HUES48 (cell line): ENCODE data around the gene KCNIP1.

Source experiments
- H3K27ac ChIP-seq: one replicate; pipeline ENCODE4 v1.7.0; 2013; ENCODE audit warnings: low read depth, low read length, inconsistent platforms
- H3K27me3 ChIP-seq: 2 replicates; pipeline ENCODE4 v1.6.1; 2013; ENCODE audit warnings: mild to moderate bottlenecking, low read length; ENCODE audit not compliant: control insufficient read depth, insufficient read depth
- H3K36me3 ChIP-seq: 2 replicates; pipeline ENCODE4 v1.6.1; 2013; ENCODE audit warnings: low read length; ENCODE audit not compliant: control insufficient read depth, insufficient read depth
- H3K4me1 ChIP-seq: 2 replicates; pipeline ENCODE4 v1.6.1; 2013; ENCODE audit warnings: mild to moderate bottlenecking, low read length; ENCODE audit not compliant: control insufficient read depth, insufficient read depth
- H3K4me3 ChIP-seq: 2 replicates; pipeline ENCODE4 v1.5.1; 2013; ENCODE audit warnings: mild to moderate bottlenecking, low read depth, low read length
- H3K9ac ChIP-seq: 2 replicates; pipeline ENCODE4 v1.6.1; 2013; ENCODE audit warnings: mild to moderate bottlenecking, low read depth, low read length, moderate library complexity
- H3K9me3 ChIP-seq: 2 replicates; pipeline ENCODE4 v1.6.1; 2013; ENCODE audit warnings: low read length; ENCODE audit not compliant: control insufficient read depth, insufficient read depth

The KCNIP1 gene

DNA sequence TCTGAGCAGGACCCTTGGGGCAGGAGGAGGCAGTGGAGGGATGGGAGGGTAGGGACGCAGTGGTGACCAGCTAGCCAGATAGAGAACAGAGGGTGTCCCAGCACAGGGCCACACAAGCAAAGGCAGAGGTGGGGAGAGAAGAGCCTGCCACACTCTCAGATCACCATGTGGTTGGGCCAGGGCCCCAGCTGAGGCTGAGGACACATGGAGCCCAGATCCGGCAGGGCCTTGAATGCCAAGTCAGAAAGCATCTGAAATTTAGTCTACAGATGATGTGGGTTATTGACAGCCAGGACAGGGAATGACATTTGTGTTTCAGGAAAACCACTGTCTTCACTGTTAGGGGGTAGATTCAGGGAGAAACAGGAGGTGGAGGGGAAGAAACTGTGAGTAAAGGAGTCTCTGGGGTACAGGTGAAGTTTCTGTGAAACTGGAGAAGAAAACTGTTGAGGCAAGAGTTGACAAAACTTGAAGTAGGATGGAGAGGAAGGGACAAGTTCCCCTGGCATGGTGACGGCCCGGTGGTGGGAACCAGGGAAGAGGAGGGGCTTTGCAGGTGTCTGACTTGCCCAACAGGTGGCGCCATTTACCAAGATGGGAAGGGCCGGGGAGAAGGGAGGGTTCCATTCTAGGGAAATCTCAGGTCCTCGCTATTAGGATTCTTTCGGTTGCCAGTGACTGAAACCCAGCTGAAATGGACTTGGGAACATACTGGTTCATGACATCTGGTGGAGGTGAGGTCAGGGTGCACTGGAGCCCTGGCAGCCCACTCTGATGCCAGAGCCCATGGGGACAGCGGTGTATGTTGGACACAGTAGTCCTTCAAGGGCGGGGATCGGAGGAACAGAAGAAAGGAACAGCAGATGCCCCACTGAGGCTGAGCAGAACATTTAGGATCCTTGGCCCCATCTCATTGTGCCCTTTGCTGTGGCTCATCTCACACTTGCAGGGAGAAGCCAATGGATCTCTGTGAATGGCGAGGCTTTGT is 100.1 kb downstream of the KCNIP1 start:
- Histone ChIP-seq H3K4me3 (no peak overlapping the region), H3K9ac (no peak overlapping the region), H3K27ac (no peak overlapping the region), H3K27me3 (no peaks in the 10 kb centered on the region), H3K4me1 (no peaks in the 10 kb centered on the region; the same call in 1 of the 2 replicates), H3K36me3 (no peaks in the 10 kb centered on the region), H3K9me3 (no peaks in the 10 kb centered on the region)

DNA sequence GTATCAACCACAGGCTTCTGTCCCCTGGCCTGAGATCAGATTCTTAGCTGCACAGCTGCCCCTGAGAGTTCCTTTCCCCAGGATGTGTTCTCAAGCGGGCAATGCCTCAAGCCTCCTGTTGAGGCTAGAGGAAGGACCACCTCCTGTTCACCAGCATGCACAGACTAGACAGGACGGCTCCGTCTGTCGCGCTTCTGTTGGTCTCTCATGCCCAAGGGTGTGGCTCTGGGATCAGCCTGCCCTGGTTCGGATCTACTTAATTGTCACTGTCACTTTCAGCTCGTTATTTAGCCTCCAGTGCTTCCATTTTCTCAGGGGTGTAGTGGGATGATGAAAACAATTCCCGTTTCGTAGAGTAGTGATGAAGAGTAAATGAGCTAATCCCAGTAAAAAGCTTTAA is 103.1 kb downstream of the KCNIP1 start:
- Histone ChIP-seq H3K27ac (no peak overlapping the region), H3K4me1 (peaks cover 11% of the 10 kb centered on the region), H3K9ac (no peak overlapping the region), H3K36me3 (no peaks in the 10 kb centered on the region), H3K27me3 (no peaks in the 10 kb centered on the region), H3K4me3 (no peak overlapping the region), H3K9me3 (no peaks in the 10 kb centered on the region)

DNA sequence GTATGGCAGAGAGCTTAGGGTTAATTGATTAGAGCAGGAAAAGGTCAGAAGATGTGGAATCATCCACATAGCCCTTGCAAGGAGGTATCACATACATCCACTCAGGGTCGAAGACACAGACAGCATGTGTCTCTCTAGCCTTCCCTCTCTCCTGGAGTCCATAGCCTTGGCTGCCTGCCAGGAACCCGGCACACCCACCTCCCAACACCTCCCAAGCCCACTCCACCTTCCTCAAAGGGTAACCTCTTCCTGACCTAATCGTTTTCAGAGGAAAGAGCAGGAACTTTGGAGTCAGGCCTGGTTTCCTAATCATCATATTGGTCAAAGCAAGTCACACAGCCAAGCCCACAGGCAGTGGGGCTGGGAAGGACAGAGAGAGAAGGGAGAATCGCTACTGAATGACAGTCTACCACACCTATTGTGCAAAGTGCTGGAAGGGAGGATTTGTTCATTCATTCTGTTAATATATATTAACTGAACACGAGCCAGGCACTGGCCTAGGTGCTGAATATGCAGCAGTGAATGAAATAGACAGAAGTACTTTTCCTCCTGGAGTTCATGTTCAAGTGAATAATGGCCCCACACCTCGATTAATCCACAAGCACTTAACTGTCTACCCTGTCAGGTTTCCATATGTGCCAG is 107.8 kb downstream of the KCNIP1 start:
- H3K4me1 ChIP-seq, result peaks cover 37% of the 10 kb centered on the region
- no peak overlapping the region for H3K4me3 ChIP-seq
- no peaks in the 10 kb centered on the region for H3K9me3 ChIP-seq
- no peak overlapping the region for H3K9ac ChIP-seq
- H3K27me3 ChIP-seq, result no peaks in the 10 kb centered on the region
- H3K27ac ChIP-seq, result no peak overlapping the region
- H3K36me3 ChIP-seq, result no peaks in the 10 kb centered on the region

DNA sequence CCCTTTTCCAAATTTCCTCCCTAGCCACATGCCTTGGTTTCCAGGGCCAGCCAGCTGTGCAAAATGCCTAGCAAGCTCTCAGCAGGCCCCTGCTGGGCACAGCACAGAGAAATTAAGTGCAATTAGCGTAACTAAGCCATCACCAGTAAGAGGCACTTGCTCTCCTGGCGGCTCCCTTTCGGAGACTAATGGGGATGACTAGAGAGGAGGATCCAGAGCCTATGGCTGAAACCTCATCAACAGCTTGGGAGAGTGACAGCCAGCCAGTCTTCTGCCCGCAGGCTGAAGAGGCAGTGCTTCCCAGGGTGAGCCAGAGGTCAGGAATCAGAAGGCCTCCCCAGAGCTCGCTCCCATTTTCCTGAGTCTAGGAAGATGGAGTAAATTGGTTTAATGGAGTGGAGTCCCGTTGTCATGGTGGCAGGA is 108.4 kb downstream of the KCNIP1 start:
- H3K27me3 ChIP-seq, result no peaks in the 10 kb centered on the region
- H3K9me3 ChIP-seq, result no peaks in the 10 kb centered on the region
- H3K36me3 ChIP-seq, result no peaks in the 10 kb centered on the region
- no peak overlapping the region for H3K4me3 ChIP-seq
- peaks cover 41% of the 10 kb centered on the region for H3K4me1 ChIP-seq
- H3K9ac ChIP-seq, result no peak overlapping the region
- peak overlapping the region; percentile 46 for H3K27ac ChIP-seq

DNA sequence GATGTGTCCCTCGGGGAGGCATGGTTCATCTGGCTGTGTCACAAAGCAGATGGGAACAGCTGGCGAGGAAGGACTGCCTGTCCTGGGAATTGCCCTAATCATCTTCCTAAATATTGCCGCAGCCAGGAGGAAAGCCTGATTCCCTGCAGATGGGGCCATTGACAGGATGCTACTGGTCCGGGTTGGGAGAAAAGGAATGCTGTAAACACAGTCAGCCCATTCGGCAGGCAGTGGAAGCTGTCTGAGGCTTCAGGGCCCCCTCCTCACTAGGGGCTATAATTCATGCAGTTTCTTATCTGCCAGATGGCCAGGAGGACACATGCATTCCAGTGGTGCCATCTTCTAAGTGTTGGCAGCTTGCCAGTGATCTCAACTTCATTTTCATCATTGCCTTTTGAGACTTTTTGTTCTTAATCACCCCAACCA is 110.3 kb downstream of the KCNIP1 start:
- H3K9me3 ChIP-seq, result no peaks in the 10 kb centered on the region
- no peaks in the 10 kb centered on the region for H3K27me3 ChIP-seq
- H3K36me3 ChIP-seq, result no peaks in the 10 kb centered on the region
- H3K4me1 ChIP-seq, result peaks cover 50% of the 10 kb centered on the region
- no peak overlapping the region for H3K27ac ChIP-seq
- no peak overlapping the region for H3K4me3 ChIP-seq
- no peak overlapping the region for H3K9ac ChIP-seq

DNA sequence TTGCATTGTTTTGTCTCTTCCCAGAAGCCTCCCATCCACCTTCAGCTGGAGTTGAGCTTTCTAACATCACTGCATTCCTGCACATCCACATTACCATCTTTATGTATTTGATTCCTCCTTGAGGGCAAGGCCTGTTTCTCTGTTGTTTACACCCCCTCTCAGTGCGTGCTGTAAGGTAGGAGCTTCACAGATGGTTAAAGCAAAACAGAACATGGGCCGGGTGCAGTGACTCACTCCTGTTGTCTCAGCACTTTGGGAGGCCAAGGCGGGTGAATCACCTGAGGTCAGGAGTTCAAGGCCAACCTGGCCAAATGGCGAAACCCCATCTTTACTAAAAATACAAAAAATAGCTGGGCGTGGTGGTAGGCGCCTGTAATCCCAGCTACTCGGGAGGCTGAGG is 110.9 kb downstream of the KCNIP1 start:
- Histone ChIP-seq H3K4me1 (peaks cover 50% of the 10 kb centered on the region), H3K9me3 (no peaks in the 10 kb centered on the region), H3K9ac (no peak overlapping the region), H3K36me3 (no peaks in the 10 kb centered on the region), H3K27me3 (no peaks in the 10 kb centered on the region), H3K27ac (no peak overlapping the region), H3K4me3 (no peak overlapping the region)

DNA sequence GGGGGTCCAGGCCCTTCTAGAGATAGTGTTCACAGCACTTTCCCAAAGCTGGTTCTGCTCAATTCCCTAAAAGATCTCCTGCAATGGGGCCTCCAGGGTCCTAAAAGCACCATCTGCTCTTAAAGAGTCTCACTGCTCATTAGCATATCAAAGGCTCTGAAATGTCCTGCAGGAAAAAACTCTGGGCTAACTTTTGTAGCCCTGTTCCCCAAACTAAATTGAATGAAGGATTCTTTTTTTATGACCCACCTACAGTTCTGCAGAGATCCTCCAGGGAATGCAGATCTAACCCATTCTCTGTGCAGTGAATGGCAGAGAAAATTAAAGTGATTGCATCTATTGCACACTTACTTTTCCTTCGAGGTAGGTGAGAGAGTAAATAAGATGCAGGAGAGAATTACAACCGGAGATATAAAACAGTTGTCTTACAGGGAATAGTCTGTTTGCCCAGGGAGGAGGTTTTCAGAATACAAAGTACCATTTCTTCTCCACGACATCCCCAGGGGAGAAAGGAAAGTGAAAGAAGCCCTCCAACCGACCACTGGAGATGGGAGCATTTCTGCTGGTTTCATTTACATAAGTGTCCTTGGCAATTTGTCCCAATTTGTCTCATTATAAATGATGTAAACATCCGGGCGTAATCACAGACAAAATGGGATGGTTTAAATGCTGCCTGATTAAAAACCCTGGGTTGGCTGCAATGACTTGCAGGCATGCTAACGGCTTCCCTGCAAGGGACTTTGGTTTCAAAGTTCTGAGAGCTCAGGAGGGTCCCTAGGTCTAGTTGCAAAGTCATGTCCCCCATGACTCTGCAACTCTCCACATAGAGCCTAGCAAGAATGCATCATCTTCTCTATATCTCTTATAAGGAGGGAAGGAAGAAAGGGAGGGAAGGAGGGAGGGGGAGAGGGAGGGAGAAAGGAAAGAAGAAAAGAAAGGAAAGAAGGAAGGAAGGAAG is 114.0 kb downstream of the KCNIP1 start:
- Histone ChIP-seq H3K27me3 (no peaks in the 10 kb centered on the region), H3K4me3 (no peak overlapping the region), H3K9me3 (no peaks in the 10 kb centered on the region), H3K4me1 (peaks cover 30% of the 10 kb centered on the region), H3K27ac (no peak overlapping the region), H3K36me3 (no peaks in the 10 kb centered on the region), H3K9ac (no peak overlapping the region)

DNA sequence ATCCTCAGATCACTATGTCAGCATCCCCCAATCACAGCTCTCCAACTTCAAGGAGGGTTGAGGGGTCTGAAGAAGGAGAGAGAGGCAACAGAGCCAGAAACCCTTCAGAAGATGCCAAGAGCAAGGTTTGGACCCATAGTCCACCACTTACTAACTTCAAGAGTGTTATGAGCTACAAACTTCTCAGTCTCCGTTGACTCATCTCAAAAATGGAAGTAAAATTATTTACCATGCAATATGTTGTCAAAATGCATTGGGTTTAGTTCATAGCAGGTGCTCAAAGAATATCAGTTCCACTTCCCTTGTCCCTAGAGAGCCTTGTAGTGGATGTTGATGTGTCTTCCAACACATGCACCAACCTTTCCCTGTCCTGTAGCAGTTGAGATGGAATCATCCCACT is 116.0 kb downstream of the KCNIP1 start:
- Histone ChIP-seq H3K9ac (no peak overlapping the region), H3K36me3 (no peaks in the 10 kb centered on the region), H3K27ac (no peak overlapping the region), H3K4me1 (peaks cover 13% of the 10 kb centered on the region), H3K4me3 (no peak overlapping the region), H3K27me3 (no peaks in the 10 kb centered on the region), H3K9me3 (no peaks in the 10 kb centered on the region)

DNA sequence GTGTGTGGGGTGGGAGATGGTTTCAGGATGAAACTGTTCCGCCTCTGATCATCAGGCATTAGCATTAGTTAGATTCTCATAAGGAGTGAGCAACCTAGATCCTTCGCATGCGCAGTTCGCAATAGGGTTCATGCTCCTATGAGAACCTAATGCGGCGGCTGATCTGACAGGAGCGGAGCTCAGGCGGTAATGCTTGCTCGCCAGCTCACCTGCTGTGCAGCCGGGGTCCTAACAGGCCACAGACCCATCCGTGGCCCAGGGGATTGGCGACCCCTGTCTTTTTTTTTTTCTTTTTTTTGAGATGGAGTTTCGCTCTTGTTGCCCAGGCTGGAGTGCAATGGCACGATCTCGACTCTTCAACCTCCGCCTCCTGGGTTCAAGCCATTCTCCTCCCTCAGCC is 119.1 kb downstream of the KCNIP1 start:
- no peak overlapping the region for H3K9ac ChIP-seq
- H3K4me3 ChIP-seq, result no peak overlapping the region
- H3K9me3 ChIP-seq, result no peaks in the 10 kb centered on the region
- no peaks in the 10 kb centered on the region for H3K36me3 ChIP-seq
- no peak overlapping the region for H3K27ac ChIP-seq
- H3K4me1 ChIP-seq, result peaks cover 12% of the 10 kb centered on the region
- no peaks in the 10 kb centered on the region for H3K27me3 ChIP-seq

DNA sequence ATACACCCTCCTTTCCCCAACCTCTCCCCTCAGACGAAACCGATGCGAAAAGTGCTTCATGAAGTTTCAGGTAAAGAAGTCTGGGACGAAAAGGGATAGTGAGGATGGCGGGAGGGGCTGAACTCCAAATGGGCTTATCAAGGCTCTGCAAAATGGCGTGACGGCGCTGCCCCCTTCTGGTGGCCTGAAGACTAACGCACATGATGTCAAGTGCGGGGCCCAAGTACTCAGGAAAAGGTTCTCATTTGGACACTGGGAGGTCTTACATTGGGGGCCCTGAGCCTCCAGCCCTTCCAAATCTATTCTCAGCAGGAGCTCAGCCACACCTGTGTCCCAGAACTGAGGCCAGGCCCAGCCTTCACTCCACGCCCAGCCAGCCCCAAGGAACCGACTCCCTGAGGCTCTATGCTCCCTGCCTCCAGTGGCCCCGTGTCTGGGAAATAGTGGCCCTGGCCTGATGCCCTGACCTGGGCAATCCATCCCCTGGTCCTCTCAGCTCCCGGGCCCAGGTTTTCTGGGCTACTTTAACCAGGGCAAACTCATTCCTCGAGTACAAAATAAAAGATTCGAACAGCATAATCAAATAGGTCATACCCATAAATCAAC is 119.9 kb downstream of the KCNIP1 start:
- Histone ChIP-seq H3K9me3 (no peaks in the 10 kb centered on the region), H3K4me3 (no peak overlapping the region), H3K27ac (no peak overlapping the region)

More for the DNA sequence above, 119.9 kb downstream of the KCNIP1 start:
- Histone ChIP-seq H3K36me3 (no peaks in the 10 kb centered on the region), H3K9ac (no peak overlapping the region), H3K27me3 (no peaks in the 10 kb centered on the region), H3K4me1 (peaks cover 10% of the 10 kb centered on the region)
